Right cardiac atrium (tissue), 5 donors: ENCODE measurements around the gene SLC16A3. TPM values are rescaled to one million over a fixed set of nuclear protein-coding genes. Genes with fewer than 3 reads are reported as not detected.

ENCODE experiments used
- ATAC-seq, 2 donors: fragments of 200-7000 bp; cut with Tn5 transposase; one replicate each; pipeline versions ENCODE4 v1.8.0 to v1.9.1; 2020; ENCODE audit warnings: moderate library complexity in 2 of 2, mild to moderate bottlenecking in 1 of 2
- DNase-seq, 3 donors: peaks; one replicate each; pipeline ENCODE4 v3.0.0-alpha.2; 2020
- H3K27ac ChIP-seq: one replicate; pipeline ENCODE4 v1.5.1; 2013; ENCODE audit warnings: mild to moderate bottlenecking, low read length, control low read depth, moderate library complexity
- H3K27me3 ChIP-seq: one replicate; pipeline ENCODE4 v1.6.1; 2013; ENCODE audit not compliant: control insufficient read depth, insufficient read depth
- H3K4me1 ChIP-seq: one replicate; pipeline ENCODE4 v1.6.1; 2013; ENCODE audit warnings: low read length; ENCODE audit not compliant: control insufficient read depth, insufficient read depth
- H3K4me3 ChIP-seq: one replicate; pipeline ENCODE4 v1.5.1; 2013; ENCODE audit warnings: low read length, control low read depth
- H3K9me3 ChIP-seq: one replicate; pipeline ENCODE4 v1.6.1; 2013; ENCODE audit warnings: low read length; ENCODE audit not compliant: control insufficient read depth
- WGBS: extraction: QIAGEN DNeasy Blood & Tissue Kit; methylation state at CpG from one replicate; pipeline ENCODE4 v1.1.7; 2013; 5-methylcytosine and 5-hydroxymethylcytosine counted together
- intact Hi-C, 4 donors: fragments of 100-400 bp; cut with DNase I; formaldehyde crosslinking; loops; one replicate each; pipeline versions ENCODE4 v1.11.0 to v1.14.0; 2022 to 2023
- polyA plus RNA-seq: library from polyadenylated mRNA; stranded (reverse); fragments of 200-250 nt; gene quantifications from one replicate; pipeline ENCODE4 v1.2.3, GENCODE V29; 2013
- total RNA-seq, 4 donors: library from RNA; stranded (reverse); fragmentation: NEBNext Ultra II Directional; extraction: Animal tissue kit (Norgen Biotek cat#: 25700); gene quantifications; one replicate each; pipeline ENCODE4 v1.2.1, GENCODE V29; 2021
- donor health status: healthy with polysubstance abuse.
- donor health status: DM: no; HTN: yes; CAD: no.
- donor health status: DM: no; HTN: no; CAD: no.
- donor health status: DM: no; HTN: yes; CAD: no; lungs with severe emphysema.
- donor health status: DM: yes; HTN: yes; CAD: no.

Gene SLC16A3
- total and polyA plus RNA-seq, 5 donors = 13.6 to 23.7 (median 18.8) TPM

- peak; percentile 79 to 92 (median 88) for DNase-seq
- peak; percentile 7 to 20 for ATAC-seq
- Histone ChIP-seq H3K4me3 (no peak overlapping the region), H3K27me3 (no peaks in the 10 kb centered on the region), H3K4me1 (peaks cover 20% of the 10 kb centered on the region), H3K27ac (no peak overlapping the region), H3K9me3 (no peaks in the 10 kb centered on the region)
- intact Hi-C loops = loop anchor here (5.0 to 10.0 kb wide), 3 partner anchors 56 to 86 kb away; no protein-coding TSS in a partner anchor
- 34% methylated on average over 33 of the region's 33 CpGs for WGBS
Observed at GRCh38 chr17:82238472-82239201, 9.8 kb downstream of the SLC16A3 start.

- intact Hi-C loops = loop anchor here (5.0 to 10.0 kb wide), 3 partner anchors 55 to 85 kb away; no protein-coding TSS in a partner anchor
- DNase-seq (peak in 2 of 3 donors; percentile 55 to 64), ATAC-seq (no peak)
- H3K4me1 ChIP-seq = peaks cover 20% of the 10 kb centered on the region
- H3K4me3 ChIP-seq = no peak overlapping the region
- H3K27me3 ChIP-seq = no peaks in the 10 kb centered on the region
- H3K27ac ChIP-seq = no peak overlapping the region
- WGBS = 81% methylated on average over 17 of the region's 17 CpGs
- H3K9me3 ChIP-seq = no peaks in the 10 kb centered on the region
Observed at GRCh38 chr17:82239401-82239925, 10.6 kb downstream of the SLC16A3 start.

GRCh38 chr17:82239926-82240505 is 11.2 kb downstream of the SLC16A3 start:
- H3K9me3 ChIP-seq = no peaks in the 10 kb centered on the region
- 77% methylated on average over 22 of the region's 22 CpGs for WGBS
- H3K27ac ChIP-seq = no peak overlapping the region
- DNase-seq (peak in 2 of 3 donors; percentile 45 to 65), ATAC-seq (no peak)
- H3K27me3 ChIP-seq = no peaks in the 10 kb centered on the region
- no peak overlapping the region for H3K4me3 ChIP-seq
- intact Hi-C loops = loop anchor here (5.0 to 10.0 kb wide), 3 partner anchors 55 to 85 kb away; no protein-coding TSS in a partner anchor
- peaks cover 20% of the 10 kb centered on the region for H3K4me1 ChIP-seq

DNA sequence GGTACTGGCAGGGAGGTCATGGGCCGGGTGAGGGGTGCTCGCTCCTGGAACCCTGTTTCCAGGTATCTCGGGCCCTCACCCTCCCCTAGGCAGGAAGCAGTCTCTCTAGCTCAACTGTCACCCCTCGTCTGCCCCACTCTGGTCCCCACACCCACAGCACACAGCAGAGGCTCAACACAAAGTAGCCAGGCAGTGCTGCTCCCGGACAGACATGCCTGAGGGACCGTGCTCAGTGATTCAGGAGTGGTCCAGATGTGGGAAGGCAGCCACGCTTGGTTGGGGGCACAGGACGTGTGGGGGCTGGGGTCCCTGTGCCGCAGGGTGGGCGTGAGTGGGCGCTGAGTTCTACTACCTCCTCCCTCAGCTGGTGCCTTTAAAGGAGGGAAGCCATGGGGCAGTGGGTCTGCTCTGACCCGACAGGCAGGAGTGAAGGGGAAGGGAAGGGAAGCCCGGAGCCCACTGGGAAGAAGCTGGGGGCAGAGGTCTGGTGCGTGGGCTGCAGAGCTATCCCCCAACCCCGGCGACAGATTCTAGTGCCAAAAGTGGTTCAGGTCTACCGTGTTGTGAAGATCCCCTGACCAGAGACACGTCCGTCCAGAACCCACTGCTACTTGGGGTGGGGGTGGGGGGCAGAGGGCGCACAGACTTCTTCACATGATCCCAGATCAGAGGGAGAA is 11.8 kb downstream of the SLC16A3 start:
- H3K4me1 ChIP-seq = peaks cover 20% of the 10 kb centered on the region
- WGBS = 67% methylated on average over 20 of the region's 20 CpGs
- intact Hi-C loops = no loop called here

GRCh38 chr17:82241183-82241925 is 12.5 kb downstream of the SLC16A3 start:
- Histone ChIP-seq H3K4me1 (peaks cover 20% of the 10 kb centered on the region), H3K9me3 (no peaks in the 10 kb centered on the region), H3K27me3 (no peaks in the 10 kb centered on the region), H3K27ac (peak overlapping the region; percentile 40), H3K4me3 (no peak overlapping the region)
- DNase-seq = peak; percentile 83 to 94 (median 91)
- intact Hi-C loops = no loop called here
- ATAC-seq = peak; percentile 48 to 49
- WGBS = 42% methylated on average over 27 of the region's 27 CpGs

More for the DNA sequence above, 11.8 kb downstream of the SLC16A3 start:
- peak in 2 of 3 donors; percentile 51 to 56 for DNase-seq
- H3K4me3 ChIP-seq = no peak overlapping the region
- no peaks in the 10 kb centered on the region for H3K9me3 ChIP-seq
- no peak for ATAC-seq
- no peak overlapping the region for H3K27ac ChIP-seq
- H3K27me3 ChIP-seq = no peaks in the 10 kb centered on the region

- Histone ChIP-seq H3K27ac (peak overlapping the region; percentile 40), H3K9me3 (no peaks in the 10 kb centered on the region), H3K4me3 (no peak overlapping the region), H3K27me3 (no peaks in the 10 kb centered on the region), H3K4me1 (peaks cover 27% of the 10 kb centered on the region)
- 26% methylated on average over 20 of the region's 20 CpGs for WGBS
- intact Hi-C loops = no loop called here
- peak in 2 of 3 donors; percentile 80 to 82 for DNase-seq
- ATAC-seq = peak; percentile 40 to 47
Observed at GRCh38 chr17:82241926-82242697, 13.3 kb downstream of the SLC16A3 start.

- peaks cover 30% of the 10 kb centered on the region for H3K4me1 ChIP-seq
- no peak overlapping the region for H3K4me3 ChIP-seq
- H3K27ac ChIP-seq = no peak overlapping the region
- no peaks in the 10 kb centered on the region for H3K27me3 ChIP-seq
- H3K9me3 ChIP-seq = no peaks in the 10 kb centered on the region
- WGBS = 79% methylated on average over 24 of the region's 24 CpGs
- DNase-seq (peak in 2 of 3 donors; percentile 44 to 71), ATAC-seq (no peak)
- intact Hi-C loops = no loop called here
Observed at GRCh38 chr17:82242698-82242976, 13.8 kb downstream of the SLC16A3 start.

DNA sequence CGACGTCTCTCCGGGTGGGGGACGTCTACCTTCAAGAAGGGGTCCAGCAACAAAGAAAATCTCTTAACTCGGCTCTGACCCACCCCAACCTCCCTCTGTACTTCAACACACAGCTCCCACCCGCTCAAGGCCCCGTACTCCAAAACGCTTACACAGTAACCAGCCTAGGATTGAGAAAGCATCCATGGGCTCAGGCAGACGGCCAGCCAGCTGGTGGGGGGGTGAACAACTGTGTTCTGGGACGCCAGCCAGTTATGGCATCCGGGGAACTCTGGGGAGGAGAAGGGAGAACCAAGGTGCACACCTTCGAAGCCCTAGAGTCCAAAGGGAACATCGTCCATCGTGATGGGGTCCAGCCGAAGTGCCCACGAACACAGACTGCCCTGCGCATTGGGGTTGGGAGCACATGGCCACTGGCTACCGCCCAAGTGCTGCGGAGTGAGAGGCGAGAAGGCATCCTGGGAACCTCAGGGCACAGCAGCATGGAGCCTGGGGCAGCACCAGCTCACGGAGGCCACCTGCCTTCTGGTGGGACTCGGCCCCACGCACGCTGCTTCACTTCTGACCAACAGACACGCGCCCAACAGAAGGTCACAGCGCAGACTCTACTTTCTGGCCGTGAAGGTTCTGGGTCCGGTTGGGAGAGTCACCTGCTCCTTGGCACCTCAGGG is 14.3 kb downstream of the SLC16A3 start:
- 55% methylated on average over 29 of the region's 29 CpGs for WGBS
- ATAC-seq (peak; percentile 6 to 7), DNase-seq (peak; percentile 89 to 93 (median 91))
- no peak overlapping the region for H3K27ac ChIP-seq
- H3K4me1 ChIP-seq = peaks cover 30% of the 10 kb centered on the region
- no peak overlapping the region for H3K4me3 ChIP-seq
- intact Hi-C loops = no loop called here
- no peaks in the 10 kb centered on the region for H3K9me3 ChIP-seq
- H3K27me3 ChIP-seq = no peaks in the 10 kb centered on the region

- intact Hi-C loops = no loop called here
- 89% methylated on average over 19 of the region's 19 CpGs for WGBS
- Histone ChIP-seq H3K4me3 (no peak overlapping the region), H3K4me1 (peaks cover 30% of the 10 kb centered on the region), H3K27me3 (no peaks in the 10 kb centered on the region), H3K27ac (no peak overlapping the region), H3K9me3 (no peaks in the 10 kb centered on the region)
- peak in 2 of 3 donors; percentile 40 to 43 for DNase-seq
- no peak for ATAC-seq
Observed at GRCh38 chr17:82243648-82244412, 15.0 kb downstream of the SLC16A3 start.
